ENCODE data around the gene GTPBP3. TPM values are rescaled to one million over a fixed set of nuclear protein-coding genes. Genes with fewer than 3 reads are reported as not detected.

The GTPBP3 gene
- total and polyA plus RNA-seq, 9 of the 15 experiments (the other 6 are each of a cell fraction or from before 2014, with no cell fraction given) = 4.9 to 124 (median 22.6) TPM

GRCh38 chr19:17337675-17338432 is 501 bp downstream of the GTPBP3 start (continued):
- no peak; the same call in none of the 2 replicates for TF ChIP-seq ETS1 (conservative IDR thresholded peaks at IDR 0.05; ENCODE audit: control insufficient read depth, low read depth, low read length)
- no peak for TF ChIP-seq RCOR1 (IDR thresholded peaks at IDR 0.05; ENCODE audit: borderline replicate concordance in 1 of 2, low read depth in 2 of 2, low read length in 2 of 2)
- TF ChIP-seq HBP1 (CRISPR knock-in tag; IDR thresholded peaks at IDR 0.05) = no peak
- TF ChIP-seq ZBTB11 (CRISPR knock-in tag; IDR thresholded peaks at IDR 0.05) = no peak; a peak in 1 of 6 replicates
- peak; percentile 36 for TF ChIP-seq PCBP1 (IDR thresholded peaks at IDR 0.05; ENCODE audit: low read depth, low read length, poor library complexity, severe bottlenecking)
- no peak for TF ChIP-seq STAT5B (CRISPR knock-in tag; IDR thresholded peaks at IDR 0.05)
- no peak for TF ChIP-seq SLC30A9 (CRISPR knock-in tag; IDR thresholded peaks at IDR 0.05)
- TF ChIP-seq CTCFL (IDR thresholded peaks at IDR 0.05; ENCODE audit: borderline replicate concordance, insufficient read depth, low read depth, low read length, poor library complexity, severe bottlenecking) = no peak
- no peak for TF ChIP-seq ZNF282 (CRISPR knock-in tag; IDR thresholded peaks at IDR 0.05)
- TF ChIP-seq AFF4 (CRISPR knock-in tag; IDR thresholded peaks at IDR 0.05) = no peak
- TF ChIP-seq ZNF77 (CRISPR knock-in tag; IDR thresholded peaks at IDR 0.05) = no peak
- TF ChIP-seq ZBTB1 (CRISPR knock-in tag; IDR thresholded peaks at IDR 0.05; ENCODE audit: borderline replicate concordance, low read depth) = no peak
- no peak; the same call in 1 of the 2 replicates for TF ChIP-seq ZNF830 (CRISPR knock-in tag; IDR thresholded peaks at IDR 0.05)
